HG03439 (cell line): ENCODE data around the gene EFEMP1.
"Not testable (repeated sequence)": the region's sequence is repeated elsewhere in the genome, so short reads cannot be mapped to it uniquely, and the experiment has no call there.

Source experiments
- ATAC-seq: cut with Tn5 transposase; IDR thresholded peaks from one replicate; pipeline ENCODE4 v1.9.1; 2021; ENCODE audit warnings: mild to moderate bottlenecking, moderate library complexity; ENCODE audit not compliant: unreplicated experiment

EFEMP1 gene

GRCh38 chr2:55869637-55870325 lies 53.8 kb downstream of the EFEMP1 start:
- ATAC-seq: no peak

DNA sequence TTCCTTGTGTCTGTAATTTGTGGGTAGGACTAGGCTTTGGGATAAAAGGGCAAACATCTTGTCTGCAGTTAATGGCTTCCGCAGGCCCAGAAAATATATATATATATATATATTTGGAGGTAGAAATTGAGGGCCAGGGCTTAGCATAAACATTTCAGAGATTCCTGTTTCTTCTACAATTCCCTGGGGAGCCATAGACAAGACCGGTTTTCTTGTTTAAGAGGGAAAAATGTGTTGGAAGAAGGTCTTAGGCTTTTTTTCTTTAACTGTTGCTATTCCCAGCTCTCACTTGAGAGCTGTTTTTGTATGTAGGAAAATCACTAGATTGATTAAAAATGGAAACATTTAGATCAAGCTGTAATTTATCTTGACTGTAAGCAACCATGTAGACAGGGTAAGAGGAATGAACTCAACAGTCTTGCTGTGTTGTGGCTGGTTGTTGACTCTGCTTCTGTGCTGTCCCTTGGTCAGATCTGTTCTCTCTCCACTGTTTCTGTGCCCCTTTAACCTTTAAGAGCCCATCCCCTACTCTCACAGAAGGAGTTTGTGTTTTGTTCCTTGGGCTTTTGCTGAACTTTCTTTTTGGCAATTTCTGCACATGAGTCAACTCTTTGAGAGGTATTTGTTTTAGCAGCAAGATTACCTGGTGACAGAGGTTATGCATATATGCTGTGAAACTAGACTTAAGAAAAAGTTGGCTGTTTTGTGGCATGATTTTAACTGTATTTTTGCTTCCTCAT lies 58.3 kb downstream of the EFEMP1 start:
- no peak for ATAC-seq

DNA sequence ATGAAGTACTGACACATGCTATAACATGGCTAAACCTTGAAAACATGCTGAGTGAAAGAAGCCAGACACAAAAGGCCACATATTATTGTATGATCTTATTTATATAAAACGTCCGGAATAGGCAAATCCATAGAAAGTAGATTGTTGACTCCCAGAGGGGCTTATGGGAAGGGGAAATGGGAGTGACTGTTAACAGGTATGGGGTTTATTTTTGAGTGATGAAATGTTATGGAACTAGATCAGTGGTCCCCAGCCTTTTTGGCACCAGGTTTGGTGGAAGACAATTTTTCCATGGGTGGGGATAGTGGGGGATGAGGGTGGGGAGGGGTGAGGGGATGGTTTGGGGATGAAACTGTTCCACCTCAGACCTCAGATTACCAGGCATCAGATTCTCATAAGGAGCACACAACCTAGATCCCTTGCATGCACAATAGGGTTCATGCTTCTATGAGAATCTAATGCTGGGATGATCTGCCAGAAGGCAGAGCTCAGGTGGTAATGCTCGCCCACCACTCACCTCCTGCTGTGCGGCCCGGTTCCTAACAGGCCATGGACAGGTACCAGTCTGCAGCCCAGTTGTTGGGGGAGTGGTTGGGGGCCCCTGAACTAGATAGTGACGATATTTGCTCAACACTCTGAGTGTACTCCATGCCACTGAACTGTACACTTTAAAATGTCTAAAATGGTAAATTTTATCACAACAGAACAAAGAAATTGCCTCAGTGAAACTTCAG lies 59.1 kb downstream of the EFEMP1 start:
- ATAC-seq: no peak

DNA sequence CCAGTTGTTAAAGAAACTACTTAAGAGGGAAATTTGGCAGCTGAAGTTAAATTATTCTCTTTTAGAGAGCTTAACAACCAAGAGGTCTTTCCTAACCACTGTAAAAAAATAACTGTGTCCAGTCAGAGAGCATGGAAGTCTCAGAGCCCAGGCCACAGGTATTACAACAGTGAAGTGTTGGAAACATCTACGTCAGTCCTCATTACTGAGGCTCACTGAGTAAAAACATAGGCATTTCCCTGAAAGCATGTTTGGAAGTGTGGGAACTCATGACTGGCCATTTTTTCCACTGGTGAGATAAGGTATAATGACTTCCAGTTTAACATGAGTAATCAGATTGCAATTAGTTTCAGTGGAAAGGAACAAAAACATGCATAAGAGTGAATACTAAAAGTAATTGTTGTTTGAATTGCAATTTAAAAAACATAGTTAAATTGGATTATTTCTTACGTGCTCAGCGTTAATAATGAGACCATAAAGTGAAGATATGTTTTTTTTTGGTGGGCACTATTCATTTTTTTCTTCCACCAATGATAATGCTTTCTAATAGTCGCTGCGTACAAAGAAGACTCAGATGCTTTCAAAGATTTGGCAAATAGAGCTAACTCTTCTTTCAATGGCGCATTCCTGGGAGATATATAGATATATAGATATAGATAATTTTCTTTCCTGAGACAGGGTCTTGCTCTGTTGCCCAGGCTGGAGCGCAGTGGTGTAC lies 60.8 kb downstream of the EFEMP1 start:
- no peak for ATAC-seq

DNA sequence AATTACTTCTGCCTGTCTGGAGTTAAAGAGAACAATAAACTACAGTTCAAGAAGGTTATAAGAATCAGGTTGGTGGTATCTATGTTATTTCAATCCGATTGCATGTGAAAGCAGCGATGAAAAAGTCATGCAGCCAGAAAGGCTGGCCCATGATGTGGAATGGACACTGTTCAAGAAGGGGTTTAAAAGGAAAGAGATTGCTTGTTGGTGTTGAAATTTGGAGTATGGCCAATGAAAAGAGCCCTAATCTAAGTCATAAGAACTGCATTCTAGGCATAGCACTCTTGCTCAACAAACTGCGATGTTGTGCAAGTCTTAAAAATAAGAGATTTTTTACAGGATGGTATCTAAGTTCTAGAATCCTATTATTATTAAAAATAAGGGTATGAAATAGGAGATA lies 61.3 kb downstream of the EFEMP1 start:
- no peak for ATAC-seq

DNA sequence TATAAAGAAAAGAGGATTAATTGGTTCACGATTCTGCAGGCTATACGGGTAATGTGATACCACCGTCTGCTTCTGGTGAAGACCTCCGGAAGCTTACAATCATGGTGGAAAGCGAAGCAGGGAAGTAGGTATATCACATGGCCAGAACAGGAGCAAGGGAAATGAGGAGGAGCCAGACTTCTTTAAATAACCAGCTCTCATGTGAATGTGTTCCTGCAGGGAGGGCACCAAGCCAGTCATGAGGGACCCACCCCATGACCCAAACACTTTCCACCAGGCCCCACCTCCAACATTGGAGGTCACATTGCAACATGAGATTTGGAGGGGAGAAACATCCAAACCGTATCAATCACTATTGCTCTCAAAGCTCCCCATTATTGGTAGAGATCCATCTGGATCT lies 61.8 kb downstream of the EFEMP1 start:
- ATAC-seq: no peak

DNA sequence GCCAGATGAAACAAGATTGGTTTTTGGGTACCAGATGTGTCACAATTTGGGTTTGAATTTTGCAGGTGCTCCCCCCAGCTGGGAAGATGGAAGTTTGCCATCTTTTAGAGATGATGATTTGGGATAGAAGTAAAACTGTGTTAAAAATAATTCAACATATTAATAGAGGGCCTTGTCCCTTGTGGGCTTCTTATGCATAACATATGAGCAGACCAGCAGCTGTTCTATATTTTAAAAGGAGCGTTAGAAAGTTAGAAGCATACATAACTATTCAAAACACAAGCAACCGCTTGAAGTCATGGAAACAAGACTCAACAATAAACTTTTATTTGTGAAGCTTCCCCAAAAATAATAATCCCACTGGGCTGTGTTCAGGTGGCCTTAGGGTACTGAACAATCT lies 62.8 kb downstream of the EFEMP1 start:
- ATAC-seq: no peak

- no peak for ATAC-seq
Measured at GRCh38 chr2:55859875-55860274, 63.7 kb downstream of the EFEMP1 start.

DNA sequence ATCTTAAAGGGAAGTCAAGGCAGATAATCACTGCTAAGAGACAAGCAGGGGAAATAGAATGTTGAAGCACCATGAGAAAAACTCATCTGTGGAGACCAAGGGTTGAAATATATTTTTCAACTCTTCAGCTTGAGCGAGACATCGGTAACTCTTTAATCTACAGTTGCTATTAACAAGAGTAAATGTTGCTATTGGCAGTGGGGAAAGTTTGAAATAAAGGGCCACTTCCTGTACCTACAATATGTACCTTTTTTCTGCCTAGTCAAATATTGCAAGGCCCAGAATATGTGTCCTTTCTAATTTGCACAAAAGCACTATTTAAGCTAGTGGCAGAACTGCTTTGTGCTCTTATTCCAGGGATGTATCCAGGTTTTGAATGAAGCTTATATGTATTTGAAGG lies 65.8 kb downstream of the EFEMP1 start:
- ATAC-seq: no peak

DNA sequence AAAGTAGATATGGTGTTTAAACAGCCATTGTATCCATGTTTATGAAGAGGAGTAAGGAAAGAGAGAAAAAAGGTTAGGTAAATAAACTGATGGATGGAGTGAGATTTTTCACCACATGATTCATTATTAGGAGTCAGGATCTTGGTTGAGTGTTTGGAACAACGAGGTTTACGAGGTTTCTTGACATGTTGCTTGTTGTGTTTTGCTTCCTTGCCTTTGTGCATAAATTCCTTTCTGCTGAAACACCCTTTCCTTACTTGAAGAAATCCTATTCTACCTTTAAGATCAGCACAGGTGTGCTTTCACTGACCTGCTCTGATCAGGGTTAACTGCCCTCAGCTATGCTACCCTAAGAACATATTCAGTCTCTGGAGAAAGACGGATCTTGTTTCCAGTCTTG lies 66.6 kb downstream of the EFEMP1 start:
- ATAC-seq: no peak

GRCh38 chr2:55848096-55848495 lies 75.5 kb downstream of the EFEMP1 start:
- ATAC-seq: no peak

- ATAC-seq: no peak
Measured at GRCh38 chr2:55846426-55846825, 77.2 kb downstream of the EFEMP1 start.

- ATAC-seq: no peak
Measured at GRCh38 chr2:55844986-55845385, 78.6 kb downstream of the EFEMP1 start.

GRCh38 chr2:55843994-55844345 lies 79.6 kb downstream of the EFEMP1 start:
- no peak for ATAC-seq

DNA sequence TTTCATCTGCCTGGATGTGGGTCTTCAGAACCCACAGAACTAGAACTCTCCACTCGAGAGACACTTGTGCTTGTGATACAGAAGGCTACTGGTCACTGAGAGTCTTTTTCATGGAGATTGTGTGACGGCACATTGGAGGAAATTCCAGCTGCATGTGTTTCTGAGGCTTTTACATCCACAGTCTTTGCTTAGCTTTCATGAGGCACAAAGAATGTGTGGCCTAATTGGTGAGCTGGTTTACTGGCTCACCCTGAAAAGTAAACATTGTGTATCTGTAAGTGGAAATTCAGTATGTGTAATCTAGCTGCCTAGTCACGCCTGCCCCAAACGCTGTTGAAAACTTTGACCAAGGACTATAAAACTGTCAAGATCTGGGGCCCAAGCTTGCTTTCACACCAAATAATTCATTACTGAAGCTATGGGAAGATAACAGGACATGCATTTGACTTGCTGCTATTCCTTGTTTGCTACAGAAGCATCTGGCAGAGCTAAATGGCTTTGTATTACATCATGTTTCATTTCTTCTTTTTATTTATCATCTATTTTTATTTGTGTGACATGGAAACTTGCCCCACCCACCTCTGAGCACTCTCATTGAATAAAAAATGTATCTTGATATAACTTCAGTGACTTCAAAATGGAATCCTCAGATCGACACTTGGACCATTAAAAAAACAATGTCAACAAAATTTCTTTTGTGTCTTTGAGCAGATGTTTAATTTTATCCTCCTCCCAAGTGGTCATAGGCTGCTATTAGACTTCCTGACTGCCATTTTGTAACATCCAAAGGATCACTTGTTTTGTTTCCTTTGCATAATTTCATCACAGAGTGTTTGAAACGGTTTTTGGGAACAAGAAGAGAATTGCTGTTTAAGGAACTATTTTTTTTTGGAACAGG lies 80.2 kb downstream of the EFEMP1 start:
- no peak for ATAC-seq

DNA sequence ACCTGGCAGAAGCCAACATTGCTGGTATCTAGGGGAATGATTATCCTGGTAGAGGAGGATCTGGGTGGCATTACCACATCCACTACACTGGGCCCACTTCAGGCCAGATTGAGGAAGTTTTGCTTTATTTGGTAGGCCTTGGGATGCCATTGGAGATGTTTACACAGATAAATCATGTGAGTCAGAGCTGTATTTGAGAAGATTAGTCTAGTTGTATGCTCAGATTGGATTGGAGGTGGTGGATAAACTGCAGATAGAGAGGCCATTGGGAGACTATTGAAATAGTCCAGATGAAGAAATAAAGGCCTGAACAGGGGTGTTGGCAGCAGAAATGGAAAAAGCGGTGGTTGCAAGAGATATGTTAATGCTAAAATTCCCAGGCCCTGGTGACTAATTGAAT lies 81.5 kb downstream of the EFEMP1 start:
- ATAC-seq: no peak

- ATAC-seq: no peak
Measured at GRCh38 chr2:55840460-55840859, 83.1 kb downstream of the EFEMP1 start.

DNA sequence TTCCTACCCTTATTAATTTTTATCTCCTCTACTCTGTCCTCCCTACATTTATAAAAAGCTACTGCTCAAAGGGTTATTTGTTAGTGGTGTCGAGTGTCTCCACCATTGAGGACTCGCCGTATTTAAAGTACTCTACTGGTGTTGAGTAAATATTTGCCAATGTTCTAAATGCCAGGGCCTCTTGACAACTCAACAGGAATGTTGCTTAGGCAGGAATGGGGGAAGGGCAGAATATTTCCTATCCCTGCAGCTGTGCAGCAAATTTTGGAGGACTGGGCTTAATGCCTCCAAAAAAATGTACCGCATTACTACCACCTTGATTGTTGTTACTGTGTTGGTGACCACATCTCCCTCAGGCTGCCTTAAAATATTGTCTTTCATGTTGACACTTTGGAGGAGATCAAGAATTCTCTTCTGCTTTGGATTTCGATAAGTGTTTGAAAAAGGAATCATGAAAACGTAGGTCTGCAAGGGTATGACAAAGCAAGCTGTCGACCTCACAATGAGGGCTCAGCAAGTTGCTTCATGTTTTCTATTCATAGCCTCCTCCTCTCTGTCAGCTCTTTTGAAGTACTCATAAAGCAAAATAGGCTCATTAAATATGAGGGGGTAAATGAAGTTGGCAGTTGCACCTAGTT lies 84.3 kb downstream of the EFEMP1 start:
- no peak for ATAC-seq

- no peak for ATAC-seq
Measured at GRCh38 chr2:55838653-55839052, 84.9 kb downstream of the EFEMP1 start.

DNA sequence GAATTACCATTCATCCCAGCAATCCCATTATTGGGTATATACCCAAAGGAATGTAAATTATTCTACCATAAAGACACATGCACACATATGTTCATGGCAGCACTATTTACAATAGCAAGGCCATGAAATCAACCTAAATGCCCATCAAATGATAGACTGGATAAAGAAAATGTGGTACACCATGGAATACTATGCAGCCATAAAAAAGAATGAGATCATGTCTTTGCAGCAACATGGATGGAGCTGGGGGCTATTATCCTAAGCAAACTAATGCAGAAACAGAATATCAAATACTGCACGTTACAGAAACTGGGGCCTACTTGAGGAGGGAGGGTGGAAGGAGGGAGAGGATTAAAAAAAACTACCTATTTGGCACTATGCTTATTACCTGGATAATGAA lies 85.5 kb downstream of the EFEMP1 start:
- ATAC-seq: not testable (repeated sequence)
